DND-41 (cell line): ENCODE data around the gene LRRC27.

Experiments
- ATAC-seq: fragments of 200-7000 bp; cut with Tn5 transposase; 3 replicates; pipeline ENCODE4 v1.9.1; 2021; ENCODE audit warnings: low read depth; ENCODE audit not compliant: insufficient read depth
- DNase-seq: peaks from one replicate; pipeline ENCODE4 v3.0.0-alpha.2; 2020
- H2AFZ ChIP-seq: 2 replicates; pipeline ENCODE4 v1.6.0; 2012; ENCODE audit warnings: low read depth, low read length
- H3K27ac ChIP-seq: 2 replicates; pipeline ENCODE4 v1.5.1; 2012; ENCODE audit warnings: low read length, inconsistent platforms
- H3K27me3 ChIP-seq: fragments of 200-600 bp; sonication (generic); 2 replicates; pipeline ENCODE4 v1.6.0; 2012; ENCODE audit warnings: low read length, mild to moderate bottlenecking, inconsistent platforms; ENCODE audit not compliant: insufficient read depth, poor library complexity
- H3K36me3 ChIP-seq: 2 replicates; pipeline ENCODE4 v1.5.1; 2012; ENCODE audit warnings: low read length, inconsistent platforms; ENCODE audit not compliant: insufficient read depth
- H3K4me1 ChIP-seq: 2 replicates; pipeline ENCODE4 v1.5.1; 2012; ENCODE audit warnings: mild to moderate bottlenecking, low read length; ENCODE audit not compliant: insufficient read depth
- H3K4me2 ChIP-seq: 2 replicates; pipeline ENCODE4 v1.6.0; 2012; ENCODE audit warnings: mild to moderate bottlenecking, moderate library complexity, low read length, inconsistent platforms; ENCODE audit not compliant: insufficient read depth
- H3K4me3 ChIP-seq, 2 experiments: fragments of 200-600 bp in 1 of 2; shearing (Covaris generic) in 1 of 2; 2 replicates each; pipeline ENCODE4 v1.5.1; 2012 to 2016; ENCODE audit warnings: inconsistent platforms in 2 of 2, low read length in 2 of 2, mild to moderate bottlenecking in 2 of 2, low read depth in 1 of 2, moderate library complexity in 1 of 2
- H3K79me2 ChIP-seq: 2 replicates; pipeline ENCODE4 v1.6.0; 2012; ENCODE audit warnings: low read length, inconsistent platforms; ENCODE audit not compliant: insufficient read depth
- H3K9ac ChIP-seq: 2 replicates; pipeline ENCODE4 v1.6.0; 2012; ENCODE audit warnings: low read depth, mild to moderate bottlenecking, inconsistent platforms, low read length, moderate library complexity
- H3K9me3 ChIP-seq: 2 replicates; pipeline ENCODE4 v1.5.1; 2012; ENCODE audit warnings: low read length, moderate library complexity, mild to moderate bottlenecking, inconsistent platforms; ENCODE audit not compliant: insufficient read depth, severe bottlenecking
- H4K20me1 ChIP-seq: 2 replicates; pipeline ENCODE4 v1.6.0; 2012; ENCODE audit warnings: low read length; ENCODE audit not compliant: insufficient read depth
- EZH2 ChIP-seq: IDR thresholded peaks from 3 replicates; pipeline ENCODE4 v1.6.1; 2012; ENCODE audit warnings: borderline replicate concordance, low read depth, mild to moderate bottlenecking, moderate library complexity, low read length, inconsistent platforms; ENCODE audit not compliant: severe bottlenecking
- TF ChIP-seq, protein P1 (sequence below): IDR thresholded peaks from 2 replicates; pipeline ENCODE4 v1.5.1; 2012; ENCODE audit warnings: borderline replicate concordance, low read length, moderate library complexity, mild to moderate bottlenecking; ENCODE audit not compliant: poor library complexity, severe bottlenecking; ENCODE audit errors: extremely low read depth

LRRC27 gene

GRCh38 chr10:132349766-132350165, 17.8 kb downstream of the LRRC27 start:
- Histone ChIP-seq H3K4me2 (no peak overlapping the region), H3K27ac (no peak overlapping the region), H3K9me3 (no peaks in the 10 kb centered on the region), H3K27me3 (no peaks in the 10 kb centered on the region), H4K20me1 (no peaks in the 10 kb centered on the region; the same call in 1 of the 2 replicates), H3K36me3 (peaks cover 5% of the 10 kb centered on the region), H3K4me3 (no peak overlapping the region), H2AFZ (no peak overlapping the region), H3K9ac (no peak overlapping the region), H3K4me1 (no peaks in the 10 kb centered on the region), H3K79me2 (no peaks in the 10 kb centered on the region)
- ATAC-seq (no peak), DNase-seq (no peak)
- TF ChIP-seq, protein P1, sequence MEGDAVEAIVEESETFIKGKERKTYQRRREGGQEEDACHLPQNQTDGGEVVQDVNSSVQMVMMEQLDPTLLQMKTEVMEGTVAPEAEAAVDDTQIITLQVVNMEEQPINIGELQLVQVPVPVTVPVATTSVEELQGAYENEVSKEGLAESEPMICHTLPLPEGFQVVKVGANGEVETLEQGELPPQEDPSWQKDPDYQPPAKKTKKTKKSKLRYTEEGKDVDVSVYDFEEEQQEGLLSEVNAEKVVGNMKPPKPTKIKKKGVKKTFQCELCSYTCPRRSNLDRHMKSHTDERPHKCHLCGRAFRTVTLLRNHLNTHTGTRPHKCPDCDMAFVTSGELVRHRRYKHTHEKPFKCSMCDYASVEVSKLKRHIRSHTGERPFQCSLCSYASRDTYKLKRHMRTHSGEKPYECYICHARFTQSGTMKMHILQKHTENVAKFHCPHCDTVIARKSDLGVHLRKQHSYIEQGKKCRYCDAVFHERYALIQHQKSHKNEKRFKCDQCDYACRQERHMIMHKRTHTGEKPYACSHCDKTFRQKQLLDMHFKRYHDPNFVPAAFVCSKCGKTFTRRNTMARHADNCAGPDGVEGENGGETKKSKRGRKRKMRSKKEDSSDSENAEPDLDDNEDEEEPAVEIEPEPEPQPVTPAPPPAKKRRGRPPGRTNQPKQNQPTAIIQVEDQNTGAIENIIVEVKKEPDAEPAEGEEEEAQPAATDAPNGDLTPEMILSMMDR: no peak
- TF ChIP-seq EZH2: no peak

DNA sequence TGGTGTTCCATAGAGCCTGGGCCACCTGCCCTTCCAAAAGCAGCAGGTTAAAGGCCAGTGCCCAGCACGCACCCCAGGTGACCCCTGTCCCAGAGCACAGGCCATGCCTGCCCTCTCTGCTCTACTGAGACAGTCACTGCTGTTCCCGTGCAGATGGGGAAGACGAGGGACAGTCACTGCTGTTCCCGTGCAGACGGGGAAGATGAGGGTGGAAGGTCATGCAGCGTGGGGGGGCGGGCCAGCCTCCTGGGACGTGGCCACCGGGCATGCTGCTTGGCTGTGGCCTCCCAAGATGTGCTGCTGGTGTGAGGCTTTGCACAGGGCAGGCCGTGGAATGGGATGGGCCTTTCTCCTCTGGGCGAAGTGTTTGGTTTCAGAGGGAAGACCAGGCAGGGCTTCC, 18.4 kb downstream of the LRRC27 start:
- Histone ChIP-seq H3K4me3 (no peak overlapping the region), H3K4me1 (no peaks in the 10 kb centered on the region), H3K36me3 (peaks cover 5% of the 10 kb centered on the region; the same call in 1 of the 2 replicates), H3K79me2 (no peaks in the 10 kb centered on the region), H3K4me2 (no peak overlapping the region), H3K9me3 (no peaks in the 10 kb centered on the region), H4K20me1 (no peaks in the 10 kb centered on the region; the same call in 1 of the 2 replicates), H2AFZ (no peak overlapping the region), H3K9ac (no peak overlapping the region), H3K27ac (no peak overlapping the region), H3K27me3 (no peaks in the 10 kb centered on the region)
- TF ChIP-seq, protein P1: no peak
- TF ChIP-seq EZH2: no peak
- DNase-seq (no peak), ATAC-seq (no peak)

GRCh38 chr10:132350946-132351345, 19.0 kb downstream of the LRRC27 start:
- Histone ChIP-seq H3K4me2 (no peak overlapping the region), H3K27me3 (no peaks in the 10 kb centered on the region), H3K36me3 (peaks cover 5% of the 10 kb centered on the region; the same call in 1 of the 2 replicates), H3K79me2 (no peaks in the 10 kb centered on the region), H3K9me3 (no peaks in the 10 kb centered on the region), H2AFZ (no peak overlapping the region), H3K9ac (no peak overlapping the region), H3K27ac (no peak overlapping the region), H3K4me3 (no peak overlapping the region), H4K20me1 (no peaks in the 10 kb centered on the region; the same call in 1 of the 2 replicates), H3K4me1 (no peaks in the 10 kb centered on the region)
- TF ChIP-seq, protein P1: no peak
- TF ChIP-seq EZH2: no peak
- DNase-seq (no peak), ATAC-seq (no peak)

DNA sequence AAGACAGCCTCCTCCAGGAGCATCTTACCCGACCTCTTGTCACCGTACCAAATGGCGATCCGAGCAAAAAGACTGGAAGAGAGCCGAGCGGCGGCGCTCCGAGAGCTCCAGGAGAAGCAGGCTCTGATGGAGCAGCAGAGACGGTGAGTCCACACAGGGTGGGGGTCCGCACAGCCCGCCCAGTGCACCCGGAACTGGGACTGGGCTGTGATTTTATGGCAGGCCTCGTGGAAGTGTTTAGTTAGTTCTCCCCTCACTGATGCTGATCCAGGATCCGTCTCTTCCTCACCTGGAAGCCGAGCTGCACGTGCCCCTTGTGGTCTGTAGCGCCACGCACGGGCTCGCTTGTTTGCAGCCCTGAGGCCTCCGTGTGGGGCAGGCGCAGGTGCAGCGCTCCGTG, 19.6 kb downstream of the LRRC27 start:
- no peaks in the 10 kb centered on the region for H3K27me3 ChIP-seq
- H2AFZ ChIP-seq: no peak overlapping the region
- H3K27ac ChIP-seq: no peak overlapping the region
- no peak overlapping the region for H3K9ac ChIP-seq
- H3K79me2 ChIP-seq: no peaks in the 10 kb centered on the region
- H3K4me2 ChIP-seq: no peak overlapping the region
- H3K9me3 ChIP-seq: no peaks in the 10 kb centered on the region
- no peaks in the 10 kb centered on the region for H3K4me1 ChIP-seq
- no peak overlapping the region for H3K4me3 ChIP-seq
- H4K20me1 ChIP-seq: no peaks in the 10 kb centered on the region; the same call in 1 of the 2 replicates
- H3K36me3 ChIP-seq: peaks cover 5% of the 10 kb centered on the region; the same call in 1 of the 2 replicates
- ATAC-seq: no peak
- TF ChIP-seq, protein P1: no peak
- no peak for DNase-seq
